Measurements from ENCODE around the gene NOP9.

Gene NOP9, protein sequence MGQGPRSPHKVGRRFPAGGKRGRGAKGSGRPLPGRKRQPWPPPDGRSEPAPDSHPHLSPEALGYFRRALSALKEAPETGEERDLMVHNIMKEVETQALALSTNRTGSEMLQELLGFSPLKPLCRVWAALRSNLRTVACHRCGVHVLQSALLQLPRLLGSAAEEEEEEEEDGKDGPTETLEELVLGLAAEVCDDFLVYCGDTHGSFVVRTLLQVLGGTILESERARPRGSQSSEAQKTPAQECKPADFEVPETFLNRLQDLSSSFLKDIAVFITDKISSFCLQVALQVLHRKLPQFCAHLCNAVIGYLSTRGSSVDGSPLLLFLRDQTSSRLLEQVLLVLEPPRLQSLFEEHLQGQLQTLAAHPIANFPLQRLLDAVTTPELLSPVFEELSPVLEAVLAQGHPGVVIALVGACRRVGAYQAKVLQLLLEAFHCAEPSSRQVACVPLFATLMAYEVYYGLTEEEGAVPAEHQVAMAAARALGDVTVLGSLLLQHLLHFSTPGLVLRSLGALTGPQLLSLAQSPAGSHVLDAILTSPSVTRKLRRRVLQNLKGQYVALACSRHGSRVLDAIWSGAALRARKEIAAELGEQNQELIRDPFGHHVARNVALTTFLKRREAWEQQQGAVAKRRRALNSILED

DNA sequence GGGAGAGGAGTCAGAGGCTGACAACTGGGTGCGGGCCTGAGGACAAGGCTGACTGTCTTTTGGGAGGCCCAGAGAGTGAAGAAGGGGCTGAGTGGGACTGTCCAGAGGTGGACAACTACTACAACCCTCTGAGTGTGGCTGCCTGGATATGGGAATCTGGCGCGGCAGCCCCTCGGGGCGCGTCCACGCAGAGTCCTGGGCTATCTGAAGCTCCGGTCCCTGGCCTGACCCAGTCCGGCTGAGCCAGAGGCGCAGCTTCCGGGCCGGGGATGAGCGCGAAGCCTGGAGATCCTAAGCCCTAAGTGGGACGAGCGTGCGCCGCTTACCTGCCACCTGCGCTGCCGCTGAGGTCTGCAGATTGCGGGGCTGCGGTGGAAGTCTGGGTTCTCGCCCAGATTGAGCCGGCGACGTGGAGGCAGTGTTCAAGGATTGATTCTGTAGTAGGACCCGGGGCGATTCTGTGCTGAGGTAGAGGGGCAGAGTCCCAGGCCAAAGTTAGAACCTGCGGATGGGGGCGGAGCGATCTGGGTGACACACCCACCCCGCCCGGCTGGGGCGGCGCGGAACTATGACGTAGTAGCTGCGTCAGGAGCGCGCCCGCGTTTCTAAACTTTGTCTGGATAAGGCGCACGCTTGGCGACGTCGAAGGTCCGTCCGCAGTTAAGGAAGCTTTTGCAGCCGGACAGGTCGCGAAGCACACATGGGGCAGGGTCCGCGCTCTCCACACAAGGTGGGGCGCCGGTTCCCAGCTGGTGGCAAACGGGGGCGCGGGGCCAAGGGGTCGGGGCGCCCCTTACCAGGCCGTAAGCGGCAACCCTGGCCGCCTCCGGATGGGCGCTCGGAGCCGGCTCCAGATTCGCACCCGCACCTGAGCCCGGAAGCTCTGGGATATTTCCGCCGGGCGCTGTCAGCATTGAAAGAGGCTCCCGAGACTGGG lies at the start of gene NOP9, which contains the start of gene DHRS1:
Gene NOP9, plus strand, starts transcription at position 596 of the 937 bp plus-strand sequence. Its CDS starts 105 bp downstream, at position 701.
Gene DHRS1, minus strand, starts transcription at position 526 of the 937 bp plus-strand sequence. CDS start 674 bp downstream, outside the sequence.
- DNase-seq, result peak; percentile 70

DNA sequence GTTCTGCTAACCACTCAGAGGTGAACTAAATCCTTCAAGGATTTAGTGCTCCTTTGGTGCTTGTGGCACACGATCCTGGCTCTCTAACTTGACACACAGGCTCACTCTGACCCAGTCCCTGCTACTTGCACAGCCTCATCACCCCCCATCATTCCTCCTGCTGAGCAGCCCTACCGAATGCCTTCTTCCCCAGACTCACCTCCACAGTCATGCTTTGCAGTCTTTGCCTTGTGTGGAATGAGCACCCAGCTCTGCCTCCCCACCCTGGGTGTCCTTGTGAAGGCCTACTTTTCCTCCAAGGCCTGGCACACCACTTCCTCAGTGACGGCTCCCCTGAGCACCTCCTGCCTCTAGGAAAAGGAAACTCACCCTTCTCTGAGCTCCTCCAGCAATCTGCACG lies 49.3 kb upstream of the NOP9 start:
- DNase-seq, result no peak

DNA sequence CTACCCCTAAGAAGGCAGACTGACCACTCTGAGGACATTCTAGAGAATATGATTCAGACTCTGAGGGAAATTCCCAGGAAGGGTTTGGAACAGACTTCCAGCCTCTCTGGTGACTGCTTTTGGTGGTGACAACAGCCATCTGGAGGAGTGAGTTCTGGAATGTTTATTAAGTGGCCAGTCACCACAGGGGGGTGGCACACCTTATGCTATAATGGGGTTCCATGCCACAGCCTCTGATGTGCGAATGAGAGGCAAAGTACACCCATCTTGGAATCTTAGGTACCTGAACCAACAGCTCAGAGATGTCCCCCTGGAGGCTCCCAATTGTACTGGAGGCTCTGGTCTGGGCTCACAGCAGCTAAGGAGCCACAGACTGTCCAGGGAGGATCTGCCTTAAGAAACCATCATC lies 47.8 kb upstream of the NOP9 start:
- no peak for DNase-seq

DNA sequence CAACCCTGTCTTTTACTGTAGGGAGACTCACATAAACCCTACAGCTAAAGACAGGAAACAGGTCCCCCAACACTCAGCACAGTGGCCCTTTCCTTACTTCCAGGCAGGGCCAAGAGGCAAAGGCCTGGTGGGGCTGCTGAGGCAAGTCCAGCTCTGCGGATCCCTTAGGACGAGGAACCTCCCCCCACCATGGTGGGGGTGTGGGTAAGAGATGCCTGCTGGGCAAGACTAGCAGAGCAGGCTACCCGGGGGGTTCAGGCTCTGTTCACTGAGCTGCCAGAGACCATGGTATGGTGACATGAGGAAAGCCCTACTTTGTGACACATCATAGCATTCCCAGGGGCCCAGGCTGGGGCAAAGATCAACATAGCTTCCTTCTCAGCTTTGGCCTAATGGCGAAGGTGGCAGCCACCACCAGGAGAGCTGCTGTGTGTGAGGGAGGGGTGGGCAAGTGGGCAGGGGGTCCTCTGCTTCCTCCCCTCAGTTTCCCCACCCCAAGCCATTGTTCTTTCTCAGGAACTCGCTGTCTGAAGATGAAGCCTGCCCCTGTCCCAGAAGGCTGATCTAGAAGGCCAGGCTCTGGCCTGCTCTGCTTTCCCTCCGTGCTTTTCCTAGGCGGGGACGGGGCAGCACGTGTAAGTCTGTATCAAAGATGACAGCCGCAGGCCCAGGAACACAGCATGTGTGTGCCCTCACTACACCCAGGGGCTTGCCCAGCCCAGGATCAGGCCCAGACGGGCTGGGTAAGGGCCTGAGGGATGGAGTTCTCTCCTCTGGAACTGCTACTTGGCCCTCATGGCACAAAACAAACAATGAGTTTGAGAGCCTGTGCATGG lies 47.1 kb upstream of the NOP9 start:
- DNase-seq, result no peak

DNA sequence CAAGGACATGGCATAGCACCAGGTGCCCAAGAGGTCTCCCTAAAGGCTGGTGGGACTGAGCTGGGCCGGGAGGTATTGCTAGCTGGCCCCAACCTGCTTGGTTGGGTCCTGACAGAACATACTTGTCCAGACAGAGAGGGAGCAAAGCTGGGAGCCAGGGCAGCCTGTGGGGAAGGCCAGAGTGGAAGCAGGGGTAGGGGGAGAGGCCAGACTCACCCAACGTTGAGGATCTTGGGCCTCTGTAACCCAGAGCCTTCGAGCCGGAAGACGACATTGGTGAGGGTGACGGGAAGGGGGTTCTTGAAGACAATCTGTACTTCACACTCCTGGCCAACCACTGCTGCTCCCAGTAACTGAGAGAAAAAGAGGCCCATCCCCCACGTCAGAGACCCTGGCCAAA lies 45.7 kb upstream of the NOP9 start:
- DNase-seq, result no peak

DNA sequence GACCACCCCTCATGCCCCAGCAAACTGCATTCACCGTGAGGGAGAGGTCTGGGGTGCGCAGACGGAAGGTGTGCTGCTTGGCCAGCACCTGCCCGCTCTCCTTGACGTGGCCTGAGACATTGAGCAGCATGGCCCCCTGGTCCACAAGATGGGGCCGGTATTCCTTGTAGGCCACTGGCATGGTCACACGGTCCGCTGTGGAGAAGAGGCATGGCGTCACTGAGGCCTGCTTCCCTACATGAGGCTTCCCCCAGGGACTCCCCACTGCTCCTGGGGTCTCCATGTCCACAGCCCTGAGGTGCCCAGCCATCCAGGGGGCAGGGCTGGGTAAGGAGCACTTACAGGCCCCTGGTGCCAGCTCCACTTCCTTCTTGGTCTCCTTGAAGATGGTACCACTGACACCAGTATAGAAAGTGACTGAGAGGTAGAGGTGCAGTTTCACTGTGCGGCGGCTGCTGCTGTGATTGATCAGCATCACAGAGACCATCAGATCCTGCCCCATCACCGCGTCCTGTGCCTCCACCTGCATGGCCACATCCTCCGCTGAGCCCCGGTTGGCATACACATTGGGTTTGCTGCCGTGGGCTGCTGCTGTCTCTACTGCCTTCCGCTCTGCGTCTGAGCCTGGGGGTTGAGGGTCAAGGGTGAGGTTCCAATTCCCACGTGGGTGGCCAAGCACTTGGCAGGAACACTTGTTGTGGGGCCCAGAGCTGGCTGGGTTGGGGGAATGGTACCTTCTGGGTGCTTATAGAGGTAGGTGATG lies 44.8 kb upstream of the NOP9 start:
- DNase-seq, result no peak

DNA sequence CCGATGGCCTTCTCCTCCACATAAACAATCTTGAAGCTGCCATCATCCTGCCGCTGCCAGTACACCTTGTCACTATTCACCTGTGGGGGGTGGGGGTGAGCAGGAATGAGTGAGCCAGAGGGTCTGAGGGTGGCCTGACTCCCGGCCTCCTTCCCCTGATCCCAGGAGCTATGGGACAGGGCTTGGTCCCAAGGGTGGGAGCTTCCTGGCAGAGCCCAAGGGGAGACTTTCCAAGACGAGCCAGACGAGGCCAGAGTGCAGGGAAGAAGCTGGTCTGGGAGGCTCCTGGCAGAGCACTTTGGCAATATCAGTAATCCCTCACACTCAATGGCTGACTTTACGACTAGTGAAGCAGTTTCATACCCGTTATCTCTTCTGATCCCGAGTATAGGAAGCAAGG lies 44.2 kb upstream of the NOP9 start:
- DNase-seq, result no peak

DNA sequence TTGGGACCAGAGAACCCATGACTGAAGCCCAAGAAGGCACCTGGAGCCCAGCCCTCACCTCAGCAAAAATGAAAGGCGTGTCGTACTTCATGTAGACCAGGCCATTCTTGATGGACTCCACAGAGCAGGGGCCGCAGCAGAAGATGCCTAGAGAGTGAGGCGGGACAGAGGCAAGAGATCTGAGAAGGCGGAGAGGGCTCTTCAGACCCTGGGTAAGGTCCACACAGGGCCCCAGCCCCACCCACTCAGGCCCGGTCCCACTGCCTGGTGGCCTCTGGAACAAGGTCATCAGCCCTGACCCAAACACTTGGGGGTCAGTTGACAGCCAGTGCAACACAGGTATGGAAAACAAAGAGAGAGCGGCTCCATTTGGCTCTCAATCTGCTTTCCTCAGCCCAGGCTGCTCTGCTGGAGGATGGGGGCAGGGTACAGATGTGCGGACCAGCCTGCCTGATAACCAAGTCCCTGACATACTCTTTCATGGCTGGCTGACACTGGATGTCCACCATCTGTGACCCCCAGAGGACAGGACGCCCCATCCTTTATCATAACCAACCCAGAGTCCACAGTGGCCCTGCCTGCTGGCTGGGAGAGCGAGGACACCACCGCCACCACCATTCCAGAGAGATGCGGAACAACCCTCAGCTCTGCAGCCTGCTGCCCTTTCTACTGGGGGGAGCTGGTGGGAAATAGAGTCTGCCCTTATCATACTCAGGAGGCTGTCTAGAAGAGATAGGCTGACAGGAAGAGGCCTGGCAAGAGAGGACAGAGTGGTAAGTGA lies 43.5 kb upstream of the NOP9 start:
- DNase-seq, result no peak

DNA sequence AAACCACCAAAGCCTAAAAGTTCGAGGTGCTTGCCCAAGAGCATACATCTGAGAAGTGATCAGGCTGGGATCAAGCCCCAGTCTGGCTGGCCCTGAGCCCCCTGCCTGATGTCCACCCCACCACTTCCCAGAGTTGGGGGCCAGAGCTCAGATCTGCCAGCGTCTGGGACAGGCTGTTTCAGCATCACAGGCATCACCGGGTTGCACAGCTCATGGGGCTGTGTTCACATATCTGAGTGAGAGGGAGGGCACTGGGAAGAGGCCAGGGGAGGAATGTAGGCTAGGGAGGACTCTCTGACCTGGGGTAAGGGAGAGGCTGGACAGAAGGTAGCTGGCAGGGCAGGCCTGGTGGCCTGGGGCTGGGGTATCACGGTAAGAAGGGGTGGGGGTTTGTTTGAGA lies 42.7 kb upstream of the NOP9 start:
- no peak for DNase-seq

DNA sequence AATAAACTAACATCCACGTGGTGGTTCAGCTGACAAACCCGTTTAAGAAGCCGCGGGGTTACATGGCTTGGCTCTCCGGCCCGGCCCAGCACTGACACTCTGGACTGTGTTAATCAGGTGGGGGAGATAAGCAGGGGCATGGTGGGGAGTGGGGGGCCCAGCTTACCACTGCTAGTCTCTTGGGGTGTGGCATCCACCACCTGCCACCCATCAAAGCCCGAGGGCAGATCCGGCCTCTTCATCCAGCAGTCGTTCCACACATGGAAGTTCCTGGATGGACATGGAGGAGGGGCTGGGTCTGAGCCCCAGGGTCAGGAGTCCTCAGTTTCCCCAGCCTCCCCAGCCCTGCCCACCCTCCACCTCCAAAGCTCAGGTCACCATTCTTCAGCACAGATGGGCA lies 41.5 kb upstream of the NOP9 start:
- no peak for DNase-seq

DNA sequence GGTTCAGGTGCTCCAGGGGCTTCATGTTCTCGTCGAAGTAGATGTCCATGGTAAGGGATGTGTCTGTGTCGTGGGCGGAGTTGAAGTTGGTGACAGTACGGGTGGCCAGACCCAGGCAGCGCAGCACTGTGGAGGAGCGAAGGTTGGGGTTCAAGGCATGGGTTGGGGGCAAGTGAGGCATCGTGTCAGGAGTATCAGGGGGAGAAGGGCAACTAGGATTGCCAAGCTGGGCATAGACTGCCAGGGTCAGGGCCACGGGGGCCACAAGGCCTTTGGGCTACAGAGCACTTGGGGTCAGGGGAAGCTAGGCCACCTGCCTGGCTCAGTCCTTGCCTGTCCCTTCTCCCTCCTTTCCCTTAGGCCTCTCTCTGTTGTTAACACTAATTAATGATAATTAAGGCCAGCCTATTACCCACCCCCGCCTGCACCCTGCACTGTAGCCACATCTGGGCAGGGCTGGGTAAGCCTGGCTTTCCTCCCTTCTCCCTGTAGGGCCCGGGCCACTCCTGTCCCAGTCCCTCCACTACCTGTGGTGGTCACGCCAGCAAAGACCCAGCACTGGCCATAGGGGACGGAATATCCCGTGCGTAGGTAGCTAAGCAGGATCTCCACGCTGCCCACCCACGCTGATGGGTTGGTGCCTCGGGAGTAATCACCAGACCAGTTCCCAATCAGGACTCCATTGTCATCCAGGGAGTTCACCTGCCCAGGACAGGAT lies 40.9 kb upstream of the NOP9 start:
- no peak for DNase-seq

DNA sequence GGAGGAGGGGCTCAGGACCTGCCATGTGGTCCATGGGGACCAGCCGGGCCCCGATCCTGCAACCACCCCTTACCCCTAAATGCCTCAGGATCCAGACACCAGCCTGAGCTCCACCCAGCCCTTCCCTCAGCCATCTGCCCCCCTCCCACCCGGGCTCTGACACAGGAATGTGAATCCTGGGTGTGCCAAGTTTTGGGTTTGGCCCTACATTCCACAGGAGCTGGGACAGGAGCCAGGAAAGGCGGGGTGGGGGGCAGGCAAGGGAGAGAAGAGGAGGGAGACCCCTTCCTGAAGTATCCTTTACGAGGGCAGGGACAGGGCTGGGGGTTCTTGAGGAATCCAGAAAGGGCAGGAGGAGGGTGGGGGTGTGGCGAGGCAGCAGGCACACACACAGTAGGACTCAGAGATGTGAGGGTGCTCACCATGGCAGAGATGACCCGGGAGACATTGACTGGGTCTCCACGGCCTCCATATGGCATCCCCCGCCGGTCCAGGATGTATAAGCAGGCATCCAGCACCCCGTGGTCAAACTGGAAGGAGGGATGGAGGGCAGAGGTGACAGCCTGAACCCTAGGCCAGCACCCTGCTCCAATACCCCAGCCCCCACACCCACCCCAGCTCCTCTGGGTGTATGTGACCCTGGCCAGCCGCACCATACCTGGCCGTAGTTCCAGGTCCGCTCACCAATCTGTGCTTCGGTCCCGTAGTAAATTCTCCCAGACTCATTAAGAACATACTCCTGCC lies 40.2 kb upstream of the NOP9 start:
- DNase-seq, result no peak

DNA sequence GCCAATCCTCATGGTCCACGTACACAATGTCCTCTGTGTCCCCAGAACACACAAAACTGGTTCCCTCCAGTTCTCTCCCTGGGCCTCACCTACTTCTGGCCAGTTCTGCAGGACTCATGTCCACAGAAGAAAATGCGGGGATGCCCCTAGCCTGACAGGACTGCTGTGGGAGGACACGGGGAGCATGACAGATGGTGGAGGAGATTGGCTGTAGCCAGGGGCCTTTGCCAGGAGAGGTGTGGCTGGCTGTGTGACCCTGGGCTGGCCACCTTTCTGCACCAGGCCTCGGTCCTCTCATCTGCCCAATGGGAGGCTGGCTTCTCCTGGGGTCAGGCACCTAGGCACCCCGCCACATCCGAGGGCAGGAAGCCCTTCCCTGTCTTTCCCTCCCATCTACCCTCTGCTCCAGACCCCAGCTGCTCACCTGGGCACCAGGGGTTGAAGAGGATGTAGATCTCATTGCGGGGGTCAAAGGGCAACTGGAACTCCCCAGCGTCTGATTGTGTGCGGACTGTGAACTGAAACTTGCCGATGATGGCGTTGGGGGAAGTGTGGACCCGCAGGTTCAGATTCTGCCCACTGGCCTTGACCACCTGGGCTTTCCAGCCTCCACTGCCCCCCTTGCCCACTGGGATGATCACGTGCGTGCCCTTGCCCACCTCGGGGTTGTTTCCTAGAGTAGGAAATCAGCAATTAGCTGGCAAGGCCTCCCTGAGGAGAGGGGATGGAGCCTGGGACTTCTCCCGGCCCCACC lies 39.4 kb upstream of the NOP9 start:
- DNase-seq, result no peak

DNA sequence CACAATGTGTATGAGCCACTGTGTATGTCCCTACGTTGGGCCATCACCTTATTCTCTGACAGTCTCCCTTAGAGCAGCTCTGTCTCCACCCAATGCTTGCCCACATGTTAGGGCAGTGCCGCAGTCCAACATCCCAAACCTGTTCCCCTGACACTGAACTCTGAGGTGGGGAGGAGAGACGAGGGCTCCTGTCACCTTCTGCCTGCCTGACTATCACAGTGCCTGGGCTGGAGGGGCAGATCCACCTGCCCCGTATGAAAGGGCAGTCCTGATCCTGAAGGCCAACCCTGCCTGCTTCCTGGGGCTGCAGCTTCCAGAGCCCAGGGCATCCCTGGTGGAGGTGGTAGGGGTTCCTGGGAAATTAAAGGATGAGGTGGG lies 38.9 kb upstream of the NOP9 start:
- DNase-seq, result no peak

DNA sequence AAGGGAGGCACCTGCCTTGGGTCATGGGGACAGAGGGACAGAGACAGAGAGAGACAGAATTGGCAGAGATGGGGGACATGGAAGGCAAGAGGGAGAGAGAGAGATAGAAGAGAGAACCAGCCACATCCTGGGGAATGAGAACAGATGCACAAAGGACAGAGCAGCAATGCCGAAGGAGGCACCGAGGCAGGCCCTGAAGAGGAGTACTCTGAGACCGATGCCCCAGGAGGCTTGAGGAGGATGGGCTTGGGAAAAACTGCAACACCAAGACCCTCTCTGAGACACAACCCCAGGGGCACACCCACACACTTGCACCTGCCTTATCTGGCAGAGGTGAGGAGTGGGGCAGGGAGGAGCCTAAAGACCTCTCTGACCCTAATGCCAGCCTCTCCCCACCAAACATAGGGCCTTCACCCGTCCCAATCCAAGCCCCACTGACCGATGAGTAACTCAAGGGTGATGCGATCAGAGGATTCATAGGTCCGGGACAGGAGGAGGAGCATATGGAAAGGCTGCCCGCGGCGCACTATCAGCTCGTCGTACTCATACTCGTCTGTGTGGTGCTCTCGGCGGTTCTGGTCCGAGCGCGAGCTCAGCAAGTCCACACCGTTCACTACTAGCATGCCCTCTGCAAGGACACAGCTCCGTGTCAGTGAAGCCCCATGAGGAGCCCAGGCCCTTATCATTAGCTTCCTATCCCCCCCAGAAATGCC lies 38.2 kb upstream of the NOP9 start:
- DNase-seq, result no peak

DNA sequence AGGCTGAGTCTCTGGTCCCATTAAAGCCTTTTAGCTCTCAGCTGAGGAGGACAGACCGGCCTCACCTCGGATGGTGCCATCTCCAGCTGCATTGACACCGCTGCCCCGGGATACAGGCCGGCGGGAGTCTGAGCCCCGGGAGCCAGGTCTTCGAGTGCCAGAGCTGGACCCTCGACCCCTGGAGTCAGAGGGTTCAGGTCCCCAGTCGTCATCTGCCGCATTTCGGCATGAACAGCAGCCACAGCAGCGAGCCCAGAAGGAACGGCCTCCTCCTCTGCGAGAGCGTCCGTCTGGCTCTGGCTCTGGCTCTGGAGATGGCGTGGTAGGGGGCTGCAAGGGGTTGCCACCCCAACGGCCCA lies 37.7 kb upstream of the NOP9 start:
- DNase-seq, result no peak

DNA sequence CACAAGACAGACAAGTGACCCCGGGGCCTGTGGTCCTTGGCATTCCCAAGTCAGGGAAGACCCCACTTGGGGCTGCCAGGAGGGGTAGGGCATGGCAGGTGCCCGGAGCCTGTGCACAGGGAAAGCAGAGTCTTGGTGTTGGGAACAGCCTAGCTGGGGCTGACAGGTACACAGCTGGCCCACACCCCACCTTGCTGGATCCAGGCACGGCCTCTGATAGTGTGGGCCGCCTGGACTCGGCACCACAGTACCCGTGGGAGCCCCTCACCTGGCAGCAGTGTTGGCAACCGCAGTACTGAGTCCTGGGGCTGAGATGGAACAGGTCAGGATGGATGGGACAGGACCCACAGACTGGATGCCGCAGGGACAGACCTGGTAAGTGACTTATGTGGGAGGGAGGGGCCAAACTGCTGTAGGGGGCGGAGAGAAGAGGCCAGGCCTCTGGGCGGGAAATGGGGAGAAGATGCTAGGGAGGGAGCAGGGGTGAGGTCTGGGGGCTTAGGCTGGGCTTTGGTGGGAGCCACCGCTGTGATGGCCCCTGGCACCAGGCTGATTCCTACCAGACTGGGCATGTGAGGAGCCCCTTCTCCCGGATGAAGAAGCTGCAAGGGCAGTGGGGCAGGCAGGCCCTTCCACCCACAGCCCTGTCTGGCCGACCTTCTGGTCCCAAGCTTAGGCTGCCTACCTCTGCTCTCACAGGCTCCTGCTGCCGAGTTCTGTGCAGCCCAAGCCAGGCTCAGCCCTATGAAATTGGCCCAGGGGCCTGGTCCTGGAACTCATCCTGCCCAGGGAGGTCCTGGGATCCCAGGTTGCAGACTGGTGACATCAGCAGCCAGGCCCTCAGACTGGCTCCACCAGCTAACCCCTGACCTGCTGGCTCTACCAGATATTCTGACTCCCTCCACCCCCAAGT lies 36.6 kb upstream of the NOP9 start, which contains the start of gene TGM1:
Gene TGM1, minus strand, starts transcription at position 357 of the 913 bp plus-strand sequence. CDS start 825 bp downstream, outside the sequence.
- no peak for DNase-seq
